SK-N-SH treated with all-trans-retinoic acid at 6 μM for 48 hours (cell line): Measurements from ENCODE around the gene MBTD1.

ENCODE experiments used
- BACH2 ChIP-seq: fragments of 250-450 bp; sonication (Bioruptor Pico); IDR thresholded peaks from 2 replicates; pipeline ENCODE4 v1.9.0; 2021; ENCODE audit warnings: mild to moderate bottlenecking, borderline replicate concordance
- ESRRG ChIP-seq: fragments of 250-450 bp; sonication (Bioruptor Pico); IDR thresholded peaks from 2 replicates; pipeline ENCODE4 v1.6.1; 2021; ENCODE audit warnings: mild to moderate bottlenecking
- GLIS3 ChIP-seq: fragments of 250-450 bp; sonication (Bioruptor Pico); IDR thresholded peaks from 2 replicates; pipeline ENCODE4 v1.5.0; 2020; ENCODE audit warnings: mild to moderate bottlenecking, moderate library complexity
- OSR1 ChIP-seq: fragments of 250-450 bp; sonication (Bioruptor Pico); IDR thresholded peaks from 2 replicates; pipeline ENCODE4 v1.8.0; 2022; ENCODE audit warnings: moderate library complexity, mild to moderate bottlenecking, inconsistent platforms
- PPARA ChIP-seq: fragments of 250-450 bp; sonication (Bioruptor Pico); IDR thresholded peaks from 2 replicates; pipeline ENCODE4 v1.5.0; 2020; ENCODE audit warnings: mild to moderate bottlenecking, borderline replicate concordance
- RARB ChIP-seq: fragments of 250-450 bp; sonication (Bioruptor Pico); IDR thresholded peaks from 2 replicates; pipeline ENCODE4 v1.8.0; 2021; ENCODE audit warnings: mild to moderate bottlenecking, moderate library complexity
- TCF4 ChIP-seq: fragments of 250-450 bp; sonication (Bioruptor Pico); IDR thresholded peaks from 2 replicates; pipeline ENCODE4 v1.8.0; 2021; ENCODE audit warnings: mild to moderate bottlenecking, moderate library complexity, borderline replicate concordance
- ZFP3 ChIP-seq: fragments of 250-450 bp; sonication (Bioruptor Pico); IDR thresholded peaks from 2 replicates; pipeline ENCODE4 v1.5.0; 2020; ENCODE audit warnings: mild to moderate bottlenecking, moderate library complexity
- ZFP30 ChIP-seq: fragments of 450-650 bp; formaldehyde crosslinking; IDR thresholded peaks from 2 replicates; pipeline ENCODE4 v1.5.0; 2022; ENCODE audit warnings: mild to moderate bottlenecking, moderate library complexity
- ZNF70 ChIP-seq: fragments of 450-650 bp; formaldehyde crosslinking; IDR thresholded peaks from 2 replicates; pipeline ENCODE4 v1.5.0; 2020; ENCODE audit warnings: mild to moderate bottlenecking, moderate library complexity
- TF ChIP-seq, protein P1 (sequence below): fragments of 250-450 bp; sonication (Bioruptor Pico); IDR thresholded peaks from 2 replicates; pipeline ENCODE4 v1.8.0; 2021; ENCODE audit warnings: low read depth, mild to moderate bottlenecking, moderate library complexity, borderline replicate concordance
- TF ChIP-seq, protein P2 (sequence below): fragments of 250-450 bp; sonication (Bioruptor Pico); IDR thresholded peaks from 2 replicates; pipeline ENCODE4 v1.8.0; 2020; ENCODE audit warnings: mild to moderate bottlenecking, moderate library complexity, borderline replicate concordance
- TF ChIP-seq, protein P3 (sequence below): fragments of 250-450 bp; sonication (Bioruptor Pico); IDR thresholded peaks from 2 replicates; pipeline ENCODE4 v1.5.1; 2020; ENCODE audit warnings: low read depth, mild to moderate bottlenecking, moderate library complexity

DNA sequence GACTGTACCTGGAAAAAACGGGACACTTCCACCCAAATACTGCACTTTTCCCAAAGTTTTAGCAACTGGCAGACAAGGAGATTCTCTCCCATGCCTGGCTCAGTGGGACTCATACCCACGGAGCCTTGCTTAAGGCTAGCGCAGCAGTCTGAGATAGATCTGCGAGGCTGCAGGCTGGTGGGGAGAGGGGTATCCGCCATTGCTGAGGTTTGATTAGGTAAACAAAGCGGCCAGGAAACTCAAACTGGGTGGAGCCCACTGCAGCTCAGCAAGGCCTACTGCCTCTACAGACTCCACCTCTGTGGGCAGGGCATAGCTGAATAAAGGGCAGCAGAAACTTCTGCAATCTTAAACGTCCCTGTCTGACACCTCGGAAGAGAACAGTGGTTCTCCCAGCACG lies 45.3 kb upstream of the MBTD1 start:
- TF ChIP-seq, protein P1, sequence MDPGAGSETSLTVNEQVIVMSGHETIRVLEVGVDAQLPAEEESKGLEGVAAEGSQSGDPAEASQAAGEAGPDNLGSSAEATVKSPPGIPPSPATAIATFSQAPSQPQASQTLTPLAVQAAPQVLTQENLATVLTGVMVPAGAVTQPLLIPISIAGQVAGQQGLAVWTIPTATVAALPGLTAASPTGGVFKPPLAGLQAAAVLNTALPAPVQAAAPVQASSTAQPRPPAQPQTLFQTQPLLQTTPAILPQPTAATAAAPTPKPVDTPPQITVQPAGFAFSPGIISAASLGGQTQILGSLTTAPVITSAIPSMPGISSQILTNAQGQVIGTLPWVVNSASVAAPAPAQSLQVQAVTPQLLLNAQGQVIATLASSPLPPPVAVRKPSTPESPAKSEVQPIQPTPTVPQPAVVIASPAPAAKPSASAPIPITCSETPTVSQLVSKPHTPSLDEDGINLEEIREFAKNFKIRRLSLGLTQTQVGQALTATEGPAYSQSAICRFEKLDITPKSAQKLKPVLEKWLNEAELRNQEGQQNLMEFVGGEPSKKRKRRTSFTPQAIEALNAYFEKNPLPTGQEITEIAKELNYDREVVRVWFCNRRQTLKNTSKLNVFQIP (CRISPR knock-in tag), result no peak
- TF ChIP-seq, protein P2, sequence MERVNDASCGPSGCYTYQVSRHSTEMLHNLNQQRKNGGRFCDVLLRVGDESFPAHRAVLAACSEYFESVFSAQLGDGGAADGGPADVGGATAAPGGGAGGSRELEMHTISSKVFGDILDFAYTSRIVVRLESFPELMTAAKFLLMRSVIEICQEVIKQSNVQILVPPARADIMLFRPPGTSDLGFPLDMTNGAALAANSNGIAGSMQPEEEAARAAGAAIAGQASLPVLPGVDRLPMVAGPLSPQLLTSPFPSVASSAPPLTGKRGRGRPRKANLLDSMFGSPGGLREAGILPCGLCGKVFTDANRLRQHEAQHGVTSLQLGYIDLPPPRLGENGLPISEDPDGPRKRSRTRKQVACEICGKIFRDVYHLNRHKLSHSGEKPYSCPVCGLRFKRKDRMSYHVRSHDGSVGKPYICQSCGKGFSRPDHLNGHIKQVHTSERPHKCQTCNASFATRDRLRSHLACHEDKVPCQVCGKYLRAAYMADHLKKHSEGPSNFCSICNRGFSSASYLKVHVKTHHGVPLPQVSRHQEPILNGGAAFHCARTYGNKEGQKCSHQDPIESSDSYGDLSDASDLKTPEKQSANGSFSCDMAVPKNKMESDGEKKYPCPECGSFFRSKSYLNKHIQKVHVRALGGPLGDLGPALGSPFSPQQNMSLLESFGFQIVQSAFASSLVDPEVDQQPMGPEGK (CRISPR knock-in tag), result no peak
- TF ChIP-seq ZFP3 (CRISPR knock-in tag), result no peak
- TF ChIP-seq PPARA (CRISPR knock-in tag), result no peak
- TF ChIP-seq TCF4 (CRISPR knock-in tag), result no peak
- TF ChIP-seq GLIS3 (CRISPR knock-in tag), result no peak
- no peak for TF ChIP-seq ESRRG (CRISPR knock-in tag)
- TF ChIP-seq, protein P3, sequence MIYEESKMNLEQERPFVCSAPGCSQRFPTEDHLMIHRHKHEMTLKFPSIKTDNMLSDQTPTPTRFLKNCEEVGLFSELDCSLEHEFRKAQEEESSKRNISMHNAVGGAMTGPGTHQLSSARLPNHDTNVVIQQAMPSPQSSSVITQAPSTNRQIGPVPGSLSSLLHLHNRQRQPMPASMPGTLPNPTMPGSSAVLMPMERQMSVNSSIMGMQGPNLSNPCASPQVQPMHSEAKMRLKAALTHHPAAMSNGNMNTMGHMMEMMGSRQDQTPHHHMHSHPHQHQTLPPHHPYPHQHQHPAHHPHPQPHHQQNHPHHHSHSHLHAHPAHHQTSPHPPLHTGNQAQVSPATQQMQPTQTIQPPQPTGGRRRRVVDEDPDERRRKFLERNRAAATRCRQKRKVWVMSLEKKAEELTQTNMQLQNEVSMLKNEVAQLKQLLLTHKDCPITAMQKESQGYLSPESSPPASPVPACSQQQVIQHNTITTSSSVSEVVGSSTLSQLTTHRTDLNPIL (CRISPR knock-in tag), result no peak
- TF ChIP-seq BACH2 (CRISPR knock-in tag), result no peak
- TF ChIP-seq OSR1 (CRISPR knock-in tag), result no peak
- no peak for TF ChIP-seq RARB
- TF ChIP-seq ZNF70 (CRISPR knock-in tag), result no peak
- no peak for TF ChIP-seq ZFP30 (CRISPR knock-in tag)
